ENCODE measurements around the gene E2F1.

GRCh38 chr20:33667245-33667675, 18.9 kb downstream of the E2F1 start:
- TF ChIP-seq CTCF (IDR thresholded peaks at IDR 0.05) (no peak), POLR2AphosphoS5 (IDR thresholded peaks at IDR 0.05) (no peak), POLR2A (IDR thresholded peaks at IDR 0.05; ENCODE audit: low read depth) (no peak)

Data from esophagus muscularis mucosa (tissue), 3 donors.